ENCODE measurements around the gene B3GALT6.
"Not testable (repeated sequence)": the region's sequence is repeated elsewhere in the genome, so short reads cannot be mapped to it uniquely, and the experiment has no call there.

B3GALT6 gene

GRCh38 chr1:1246577-1247340 lies 14.7 kb downstream of the B3GALT6 start, which contains the start of gene C1QTNF12:
Gene C1QTNF12, minus strand, starts transcription at chr1:1246722. Its CDS starts 32 bp downstream, at chr1:1246690.
- no peak for DNase-seq

GRCh38 chr1:1247341-1247913 lies 15.4 kb downstream of the B3GALT6 start:
- DNase-seq: no peak

- not testable (repeated sequence) for DNase-seq
Observed at GRCh38 chr1:1248009-1248913, 16.2 kb downstream of the B3GALT6 start.

- DNase-seq: peak; percentile 86
Observed at GRCh38 chr1:1250786-1251284, 18.8 kb downstream of the B3GALT6 start.

GRCh38 chr1:1253314-1253713 lies 21.3 kb downstream of the B3GALT6 start:
- no peak for DNase-seq

- DNase-seq: no peak
Observed at GRCh38 chr1:1253972-1254666, 22.1 kb downstream of the B3GALT6 start.

- no peak for DNase-seq
Observed at GRCh38 chr1:1254667-1254998, 22.6 kb downstream of the B3GALT6 start.

GRCh38 chr1:1255078-1255477 lies 23.0 kb downstream of the B3GALT6 start:
- no peak for DNase-seq

GRCh38 chr1:1255611-1256010 lies 23.6 kb downstream of the B3GALT6 start:
- DNase-seq: no peak

- DNase-seq: no peak
Observed at GRCh38 chr1:1256956-1257871, 25.2 kb downstream of the B3GALT6 start.

- DNase-seq: no peak
Observed at GRCh38 chr1:1259119-1259488, 27.1 kb downstream of the B3GALT6 start.

GRCh38 chr1:1259540-1259939 lies 27.5 kb downstream of the B3GALT6 start:
- no peak for DNase-seq

- DNase-seq: no peak
Observed at GRCh38 chr1:1259951-1260600, 28.0 kb downstream of the B3GALT6 start.

- no peak for DNase-seq
Observed at GRCh38 chr1:1260843-1261560, 29.0 kb downstream of the B3GALT6 start.

GRCh38 chr1:1262071-1262470 lies 30.0 kb downstream of the B3GALT6 start:
- DNase-seq: no peak

- no peak for DNase-seq
Observed at GRCh38 chr1:1262758-1263157, 30.7 kb downstream of the B3GALT6 start.

GRCh38 chr1:1264026-1264425 lies 32.0 kb downstream of the B3GALT6 start:
- DNase-seq: no peak

- no peak for DNase-seq
Observed at GRCh38 chr1:1264868-1265272, 32.8 kb downstream of the B3GALT6 start.

GRCh38 chr1:1267488-1268283 lies 35.6 kb downstream of the B3GALT6 start:
- no peak for DNase-seq

GRCh38 chr1:1268284-1268682 lies 36.2 kb downstream of the B3GALT6 start:
- DNase-seq: no peak

All from activated CD8-positive, alpha-beta memory T cell treated with anti-CD3 and anti-CD28 coated beads for 24 hours (primary cell).